Limb (tissue), 2 donors: ENCODE measurements around the gene SSNA1.

Experiments
- DNase-seq, 2 donors: peaks; one replicate each; pipeline ENCODE4 v3.0.0-alpha.2; 2016; ENCODE audit errors: extremely low spot score in 2 of 2

The SSNA1 gene

DNA sequence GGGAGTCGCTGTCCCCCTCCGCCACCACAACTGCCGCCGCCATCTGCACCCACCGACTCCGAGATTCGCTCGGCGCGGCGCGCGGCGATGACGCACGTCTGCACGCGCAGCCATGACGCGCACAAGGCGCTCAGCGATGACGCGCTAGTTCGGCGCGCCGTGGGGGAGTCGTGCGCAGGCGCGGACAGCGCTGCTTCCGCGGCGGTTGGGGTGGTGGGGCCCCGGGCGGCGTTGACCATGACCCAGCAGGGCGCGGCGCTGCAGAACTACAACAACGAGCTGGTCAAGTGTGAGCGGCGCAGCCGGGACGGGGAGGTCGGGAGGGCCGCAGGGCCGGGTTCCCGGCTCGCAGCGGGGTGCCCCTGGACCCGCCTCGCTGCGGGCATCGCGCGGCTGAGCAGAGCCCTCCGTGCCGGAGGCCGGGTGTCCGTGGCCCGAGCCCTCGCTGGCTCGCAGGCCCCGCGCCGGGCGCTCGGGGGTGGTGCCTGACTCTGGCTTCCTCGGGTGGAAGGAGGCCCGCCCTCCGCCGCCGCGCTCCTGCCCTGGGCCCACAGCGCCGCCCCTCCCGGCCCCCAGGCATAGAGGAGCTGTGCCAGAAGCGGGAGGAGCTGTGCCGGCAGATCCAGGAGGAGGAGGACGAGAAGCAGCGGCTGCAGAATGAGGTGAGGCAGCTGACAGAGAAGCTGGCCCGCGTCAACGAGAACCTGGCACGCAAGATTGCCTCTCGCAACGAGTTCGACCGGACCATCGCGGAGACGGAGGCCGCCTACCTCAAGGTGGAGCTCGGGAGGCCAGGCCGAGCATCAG lies at the start of gene SSNA1, which contains the start of gene ANAPC2:
TSS of gene SSNA1 (plus strand) at position 187 of the 807 bp plus-strand sequence. CDS start at position 238, 51 bp downstream.
TSS of gene ANAPC2 (minus strand) at position 71 of the 807 bp plus-strand sequence. CDS start at position 43, 28 bp downstream.
- peak; percentile 88 to 98 for DNase-seq

DNA sequence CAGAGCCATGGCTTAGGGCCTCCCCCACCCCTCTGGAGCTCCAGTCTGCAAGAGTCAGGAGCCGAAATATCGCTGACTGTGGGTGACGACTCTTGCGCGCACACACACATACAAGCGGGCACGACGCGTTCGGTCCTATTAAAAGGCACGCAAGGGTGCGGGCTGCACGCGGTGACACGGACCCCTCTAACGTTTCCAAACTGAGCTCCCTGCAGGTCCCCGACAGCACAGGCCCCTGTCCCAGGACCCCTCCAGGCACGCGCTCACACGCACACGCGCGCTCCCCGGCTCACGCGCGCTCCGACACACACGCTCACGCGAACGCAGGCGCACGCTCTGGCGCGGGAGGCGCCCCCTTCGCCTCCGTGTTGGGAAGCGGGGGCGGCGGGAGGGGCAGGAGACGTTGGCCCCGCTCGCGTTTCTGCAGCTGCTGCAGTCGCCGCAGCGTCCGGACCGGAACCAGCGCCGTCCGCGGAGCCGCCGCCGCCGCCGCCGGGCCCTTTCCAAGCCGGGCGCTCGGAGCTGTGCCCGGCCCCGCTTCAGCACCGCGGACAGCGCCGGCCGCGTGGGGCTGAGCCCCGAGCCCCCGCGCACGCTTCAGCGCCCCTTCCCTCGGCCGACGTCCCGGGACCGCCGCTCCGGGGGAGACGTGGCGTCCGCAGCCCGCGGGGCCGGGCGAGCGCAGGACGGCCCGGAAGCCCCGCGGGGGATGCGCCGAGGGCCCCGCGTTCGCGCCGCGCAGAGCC lies 49.6 kb upstream of the SSNA1 start, which contains the start of gene GRIN1:
TSS of gene GRIN1 (plus strand) at position 433 of the 746 bp plus-strand sequence. CDS start 333 bp downstream, outside the sequence.
- DNase-seq, result peak; percentile 34 to 77

- no peak for DNase-seq
Measured at GRCh38 chr9:137139468-137140150, 48.9 kb upstream of the SSNA1 start.

DNA sequence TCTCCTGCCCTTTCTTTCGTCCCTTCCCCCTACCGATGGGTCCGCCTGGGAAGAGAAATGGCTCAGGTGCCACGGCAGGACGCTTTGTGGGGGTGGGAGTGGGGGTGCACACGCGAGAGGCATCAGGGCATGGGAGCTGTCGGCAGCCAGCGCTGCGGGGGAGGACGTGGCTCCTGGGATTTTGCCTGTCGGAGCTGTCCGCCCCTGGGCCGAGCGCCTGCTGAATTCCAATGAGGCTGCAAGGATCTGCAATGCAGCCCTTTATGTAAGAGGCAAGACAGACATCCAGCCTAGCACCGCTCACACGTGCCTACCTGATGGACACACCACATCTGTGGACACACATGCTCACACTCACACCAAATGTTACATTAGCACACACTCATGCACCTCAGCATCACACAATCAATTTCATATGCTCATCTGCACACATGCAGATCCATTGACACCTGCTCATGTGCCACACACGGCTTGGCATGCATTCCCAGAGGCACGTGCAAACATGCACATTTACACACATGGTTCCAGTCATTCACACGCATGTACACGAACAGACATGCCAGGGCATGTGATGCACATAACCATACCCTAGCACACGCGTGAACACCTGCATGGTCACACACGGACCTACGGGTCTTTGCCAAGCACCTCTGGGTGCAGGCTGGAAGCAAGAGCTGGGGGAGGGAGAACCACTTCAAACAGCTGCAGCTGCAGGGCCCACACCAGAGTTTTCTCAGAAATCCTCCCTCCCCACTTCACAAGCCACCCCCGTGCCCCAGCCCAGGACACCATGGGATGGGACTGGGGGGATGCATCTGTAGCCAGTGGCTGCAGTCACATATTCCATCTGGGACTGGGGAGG lies 48.1 kb upstream of the SSNA1 start:
- DNase-seq, result no peak

DNA sequence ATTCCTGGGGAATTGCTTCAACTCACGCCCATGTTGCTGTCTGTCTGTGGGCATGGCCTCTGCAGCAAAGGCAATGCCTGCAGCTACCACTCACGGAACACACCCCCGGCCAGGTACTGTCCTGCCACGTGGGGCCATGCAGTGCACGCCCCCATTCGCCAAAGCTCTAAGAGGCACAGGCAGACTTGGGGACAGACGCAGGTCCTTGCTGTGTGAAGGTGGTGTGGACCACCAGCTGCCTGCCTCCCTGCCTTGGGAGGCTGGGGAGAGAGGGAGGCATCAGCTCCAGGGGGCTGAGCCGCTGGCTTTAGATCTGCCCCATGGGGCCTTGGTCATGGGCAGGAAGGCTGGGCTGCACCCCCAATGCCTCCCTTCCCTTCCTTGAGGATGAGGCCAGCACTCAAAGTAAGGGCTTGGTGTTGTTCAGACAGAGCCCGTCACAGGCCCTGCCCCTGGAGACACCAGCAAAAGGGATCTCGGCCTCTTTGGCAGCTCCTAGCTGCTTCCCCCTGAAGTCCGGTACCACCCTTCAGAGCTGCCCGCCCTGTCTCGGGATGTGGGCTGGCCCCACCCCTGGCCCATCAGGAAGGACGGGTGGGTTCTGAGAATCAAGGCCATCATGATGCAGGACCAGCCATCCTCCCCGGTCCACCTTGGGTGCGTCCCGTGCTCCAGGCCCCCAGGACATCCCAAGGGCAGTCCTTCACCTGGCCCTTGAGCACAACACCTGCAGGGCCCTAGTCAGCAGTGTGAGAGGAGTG lies 47.2 kb upstream of the SSNA1 start:
- no peak for DNase-seq

GRCh38 chr9:137141976-137142936 lies 46.2 kb upstream of the SSNA1 start:
- no peak for DNase-seq

- no peak for DNase-seq
Measured at GRCh38 chr9:137143459-137143858, 45.0 kb upstream of the SSNA1 start.

DNA sequence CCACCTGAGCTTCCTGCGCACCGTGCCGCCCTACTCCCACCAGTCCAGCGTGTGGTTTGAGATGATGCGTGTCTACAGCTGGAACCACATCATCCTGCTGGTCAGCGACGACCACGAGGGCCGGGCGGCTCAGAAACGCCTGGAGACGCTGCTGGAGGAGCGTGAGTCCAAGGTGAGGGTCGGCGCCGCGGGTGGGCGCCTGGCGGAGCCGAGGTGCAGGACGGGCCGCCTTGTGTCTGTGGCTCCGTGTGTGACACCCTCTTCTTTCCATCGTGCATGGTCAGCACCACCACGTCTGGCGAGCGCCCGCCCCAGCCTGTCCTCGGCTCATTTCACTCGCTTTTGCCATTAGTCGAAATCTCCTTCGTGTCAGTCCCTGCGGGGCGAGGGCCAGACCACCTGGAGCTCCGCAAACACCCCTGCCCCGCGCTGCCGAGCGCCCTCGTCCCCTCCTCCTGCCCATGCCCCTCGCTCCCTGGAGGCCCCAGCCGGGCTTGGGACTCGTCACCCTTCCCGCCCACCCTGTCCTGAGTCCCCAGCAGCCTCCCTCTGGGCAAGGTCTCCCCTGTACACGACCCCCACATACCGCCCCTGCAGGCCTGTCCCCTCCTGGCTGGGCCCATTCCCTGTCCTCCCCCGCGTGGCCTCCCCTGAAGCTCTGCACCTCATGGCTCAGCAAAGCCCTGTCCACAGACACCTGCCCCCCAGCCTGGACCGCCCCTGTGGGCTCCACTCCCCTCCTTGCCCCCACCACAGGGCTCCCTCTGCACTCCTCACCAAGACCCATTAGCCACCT lies 42.5 kb upstream of the SSNA1 start:
- no peak for DNase-seq

- DNase-seq, result no peak
Measured at GRCh38 chr9:137146527-137146918, 42.0 kb upstream of the SSNA1 start.

DNA sequence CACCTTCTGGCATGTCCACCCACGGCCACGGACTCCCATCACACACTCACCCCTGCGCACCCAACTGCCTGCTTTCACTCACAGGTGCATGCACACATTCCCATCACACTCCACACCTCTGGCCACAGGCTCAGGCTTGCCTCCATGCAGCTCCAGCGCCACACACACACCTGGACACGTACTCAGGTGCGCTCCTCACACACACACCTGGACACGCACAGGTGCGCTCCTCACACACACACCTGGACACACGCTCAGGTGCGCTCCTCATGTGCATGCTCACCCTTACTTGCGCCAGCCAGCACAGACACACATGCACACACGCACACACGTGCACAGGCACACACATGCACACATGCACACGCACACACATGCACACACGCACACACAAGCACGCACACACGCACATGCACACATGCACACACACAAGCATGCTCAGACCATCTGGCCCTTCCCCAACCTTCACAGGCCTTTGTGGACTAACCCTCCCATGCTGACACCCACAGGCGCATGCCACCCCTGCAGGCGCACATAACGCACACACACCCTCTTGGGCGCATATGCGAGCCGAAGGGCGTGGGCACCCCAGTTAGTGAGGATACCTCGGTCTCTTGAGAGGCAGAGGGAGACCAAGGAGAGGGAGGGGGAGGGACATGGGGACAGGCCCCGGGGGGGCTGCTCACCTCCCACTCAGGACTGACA lies 41.2 kb upstream of the SSNA1 start:
- DNase-seq, result no peak

DNA sequence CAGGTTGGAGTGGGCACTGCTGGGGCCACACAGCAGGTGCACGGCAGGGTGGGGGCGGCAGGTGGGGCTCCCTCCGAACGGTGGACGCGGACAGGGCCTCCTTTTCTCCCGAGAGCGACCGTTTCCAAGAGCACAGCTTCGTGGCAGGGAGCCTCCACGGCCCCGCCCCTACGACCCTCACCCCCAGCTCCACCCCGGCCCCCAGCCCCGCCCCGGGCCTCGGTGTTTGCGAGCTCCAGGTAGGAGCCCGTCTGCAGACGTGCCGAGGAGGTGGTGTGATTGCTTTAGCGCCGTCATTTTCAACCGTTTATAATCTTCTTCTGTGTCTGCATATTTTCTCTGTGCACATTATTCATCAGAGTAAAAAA lies 40.7 kb upstream of the SSNA1 start:
- no peak for DNase-seq

GRCh38 chr9:137148242-137148641 lies 40.2 kb upstream of the SSNA1 start:
- DNase-seq, result no peak

- no peak for DNase-seq
Measured at GRCh38 chr9:137148661-137149060, 39.8 kb upstream of the SSNA1 start.

DNA sequence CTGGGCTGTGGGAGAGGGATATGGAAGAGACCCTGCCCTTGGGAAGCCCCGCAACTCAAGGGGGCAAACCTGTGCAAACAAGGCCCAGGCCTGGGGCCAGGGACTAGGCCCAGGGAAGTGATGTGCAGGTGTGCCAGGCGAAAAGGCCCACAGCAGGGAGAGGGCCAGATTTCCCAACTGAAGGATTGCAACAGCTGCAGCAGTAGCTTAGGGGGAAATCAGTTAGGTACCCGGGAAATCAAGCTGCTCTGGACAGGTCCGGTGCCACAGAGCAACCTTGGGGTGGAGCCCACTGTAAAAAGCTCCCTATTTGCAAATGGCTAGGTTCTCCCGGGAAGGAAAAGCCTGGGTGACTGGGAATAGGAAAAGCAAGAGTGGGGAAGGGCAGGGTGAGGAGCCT lies 39.1 kb upstream of the SSNA1 start:
- DNase-seq, result no peak

GRCh38 chr9:137149942-137150616 lies 38.4 kb upstream of the SSNA1 start:
- no peak for DNase-seq

DNA sequence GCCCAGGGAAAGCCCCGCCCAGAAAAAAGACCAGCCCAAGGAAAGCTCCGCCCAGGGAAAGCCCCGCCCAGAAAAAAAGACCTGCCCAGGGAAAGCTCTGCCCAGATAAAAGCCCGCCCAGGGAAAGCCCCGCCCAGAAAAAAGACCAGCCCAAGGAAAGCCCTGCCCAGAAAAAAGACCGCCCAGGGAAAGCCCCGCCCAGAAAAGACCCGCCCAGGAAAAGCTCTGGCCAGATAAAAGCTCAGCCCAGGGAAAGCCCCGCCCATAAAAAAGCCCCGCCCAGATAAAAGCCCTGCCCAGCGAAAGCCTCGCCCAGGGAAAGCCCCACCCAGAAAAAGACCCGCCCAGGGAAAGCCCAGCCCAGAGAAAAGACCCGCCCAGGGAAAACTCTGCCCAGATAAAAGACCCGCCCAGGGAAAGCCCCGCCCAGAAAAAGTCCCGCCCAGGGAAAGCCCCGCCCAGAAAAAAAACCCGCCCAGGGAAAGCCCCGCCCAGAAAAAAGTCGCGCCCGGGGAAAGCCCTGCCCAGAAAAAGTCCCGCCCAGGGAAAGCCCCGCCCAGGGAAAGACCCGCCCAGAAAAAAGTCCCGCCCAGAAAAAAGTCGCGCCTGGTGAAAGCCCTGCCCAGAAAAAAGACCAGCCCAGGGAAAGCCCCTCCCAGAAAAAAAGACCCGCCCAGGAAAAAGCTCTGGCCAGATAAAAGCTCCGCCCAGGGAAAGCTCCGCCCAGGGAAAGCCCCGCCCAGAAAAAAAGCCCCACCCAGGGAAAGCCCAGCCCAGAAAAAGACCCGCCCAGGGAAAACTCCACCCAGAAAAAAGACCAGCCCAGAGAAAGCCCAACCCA lies 37.6 kb upstream of the SSNA1 start:
- no peak for DNase-seq
